ENCODE data around the gene IGSF8.
A peak's percentile ranks its signal among the peaks of the same experiment; 100 is the strongest.

Gene IGSF8

GRCh38 chr1:160101717-160102522 lies 3.5 kb upstream of the IGSF8 start:
- DNase-seq, result no peak

- DNase-seq, result peak; percentile 80
Observed at GRCh38 chr1:160101037-160101716, 2.8 kb upstream of the IGSF8 start.

- DNase-seq, result no peak
Observed at GRCh38 chr1:160099716-160100375, 1.4 kb upstream of the IGSF8 start.

- peak; percentile 89 for DNase-seq
Observed at GRCh38 chr1:160098852-160099561, 588 bp upstream of the IGSF8 start.

- no peak for DNase-seq
Observed at GRCh38 chr1:160097151-160097910, 1.1 kb downstream of the IGSF8 start.

GRCh38 chr1:160096274-160097116 lies 1.9 kb downstream of the IGSF8 start:
- no peak for DNase-seq

- DNase-seq, result no peak
Observed at GRCh38 chr1:160095382-160096105, 2.9 kb downstream of the IGSF8 start.

DNA sequence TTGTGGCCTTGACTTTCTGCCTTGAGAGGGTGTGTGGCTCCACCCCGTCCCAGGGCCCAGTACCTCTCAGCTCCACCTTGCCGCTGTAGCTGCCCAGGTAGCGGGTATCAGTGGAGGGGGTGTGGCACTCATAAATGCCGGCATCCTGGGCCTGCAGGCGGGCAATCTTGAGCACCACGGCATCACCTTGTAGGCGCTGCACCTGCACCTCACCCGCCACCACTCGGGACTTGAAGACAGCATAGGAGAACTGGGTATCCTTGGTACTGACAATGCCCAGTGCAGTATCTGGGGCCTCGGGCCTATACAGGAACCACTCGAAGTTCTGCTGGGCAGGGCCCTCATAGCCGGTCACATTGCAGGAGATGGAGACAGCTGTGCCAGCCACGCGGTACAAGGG lies 3.6 kb downstream of the IGSF8 start:
- DNase-seq, result no peak

- DNase-seq, result no peak
Observed at GRCh38 chr1:160094291-160094625, 4.2 kb downstream of the IGSF8 start.

DNA sequence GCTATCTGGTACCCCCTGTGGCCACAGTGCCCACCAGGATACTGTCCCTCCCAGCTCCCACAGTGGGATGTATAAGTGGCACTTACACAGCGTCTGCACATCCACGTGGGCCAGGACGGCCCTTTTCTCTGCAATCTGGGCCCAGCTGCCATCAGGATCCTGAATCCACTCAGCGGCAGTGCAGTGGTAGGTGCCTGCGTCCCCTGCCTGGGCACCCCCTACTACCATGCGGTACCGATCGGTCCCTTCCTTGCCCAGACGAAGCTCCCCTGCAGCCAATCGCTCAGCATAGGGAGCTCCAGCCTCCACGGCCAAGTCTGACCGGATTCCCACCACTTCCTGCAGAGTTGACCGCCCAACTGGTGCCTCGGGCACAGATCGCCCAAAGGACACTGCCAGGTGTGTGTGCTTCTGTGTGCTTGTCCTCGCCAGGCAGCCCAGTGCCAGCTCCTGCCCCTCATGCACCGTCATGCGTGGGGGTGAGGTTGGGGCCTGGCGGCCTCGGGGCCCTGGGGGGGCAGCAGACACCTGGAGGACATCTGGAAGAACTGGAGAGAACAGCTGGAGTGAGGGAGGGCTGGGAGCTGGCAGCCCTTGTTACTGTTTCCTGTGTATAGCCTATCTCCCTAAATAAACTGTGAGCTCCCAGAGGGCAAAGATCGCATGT lies 4.7 kb downstream of the IGSF8 start:
- DNase-seq, result no peak

- no peak for DNase-seq
Observed at GRCh38 chr1:160093069-160093395, 5.4 kb downstream of the IGSF8 start.

- DNase-seq, result no peak
Observed at GRCh38 chr1:160092366-160093068, 5.9 kb downstream of the IGSF8 start.

GRCh38 chr1:160091666-160092223 lies 6.7 kb downstream of the IGSF8 start:
- DNase-seq, result no peak

DNA sequence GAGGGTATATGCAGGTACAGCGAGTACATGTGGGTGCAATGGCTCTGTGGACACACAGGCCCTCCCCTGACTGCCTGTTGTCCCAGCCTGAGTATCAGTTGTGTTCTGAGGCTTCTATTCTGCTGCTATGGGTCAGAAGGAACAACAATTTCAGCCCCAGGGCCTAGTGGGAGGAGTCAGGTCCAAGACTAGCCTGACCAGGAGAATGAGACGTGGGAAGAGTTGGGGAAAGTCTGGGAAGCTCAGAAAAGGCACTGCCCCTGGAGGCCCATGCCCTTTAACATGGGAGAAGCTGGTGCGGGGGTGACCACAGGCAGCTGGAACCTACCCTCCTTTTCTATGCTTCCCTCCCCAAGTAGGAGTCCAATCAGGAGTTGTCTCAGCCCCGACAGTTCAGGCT lies 7.7 kb downstream of the IGSF8 start:
- DNase-seq, result no peak

DNA sequence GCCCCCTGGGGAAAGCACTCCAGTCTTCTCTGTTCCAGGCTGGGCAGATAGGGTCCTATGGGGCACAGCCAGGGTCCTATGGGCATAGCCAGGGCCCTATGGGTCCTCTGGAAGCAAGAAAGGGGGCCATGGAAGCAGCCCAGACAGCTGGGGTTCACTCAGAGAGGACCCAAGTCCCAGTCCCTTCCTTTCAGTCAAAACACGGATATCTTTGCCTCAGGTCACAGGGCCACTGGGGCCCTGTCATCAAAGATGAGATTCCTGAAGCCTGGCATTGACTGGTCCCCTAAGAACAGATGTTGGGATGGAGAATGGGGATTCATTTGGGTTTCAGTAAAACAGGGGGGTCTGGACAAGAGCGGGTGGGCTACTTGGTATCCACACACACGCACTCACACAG lies 8.5 kb downstream of the IGSF8 start:
- no peak for DNase-seq

GRCh38 chr1:160087118-160087662 lies 11.2 kb downstream of the IGSF8 start:
- no peak for DNase-seq

DNA sequence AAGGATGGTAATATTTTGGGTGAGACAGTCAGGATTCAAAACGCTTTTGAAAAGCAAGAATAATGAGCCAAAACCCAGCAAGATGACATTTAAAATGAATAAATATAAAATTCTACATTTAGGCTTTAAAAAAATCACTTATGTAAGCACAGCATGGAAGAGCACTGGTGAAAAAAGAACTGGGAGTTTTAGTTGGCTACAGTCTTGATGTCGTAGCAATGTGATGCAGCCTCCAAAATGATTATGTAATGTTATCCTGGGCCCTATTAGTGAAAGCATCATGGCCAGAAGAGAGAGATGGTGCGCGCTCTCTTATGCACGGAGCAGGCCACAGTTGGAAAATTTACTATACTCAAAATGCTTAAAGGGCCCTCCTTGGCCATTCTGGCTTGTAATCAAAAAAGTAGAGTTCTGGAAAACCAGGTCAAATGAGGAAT lies 11.9 kb downstream of the IGSF8 start:
- no peak for DNase-seq

DNA sequence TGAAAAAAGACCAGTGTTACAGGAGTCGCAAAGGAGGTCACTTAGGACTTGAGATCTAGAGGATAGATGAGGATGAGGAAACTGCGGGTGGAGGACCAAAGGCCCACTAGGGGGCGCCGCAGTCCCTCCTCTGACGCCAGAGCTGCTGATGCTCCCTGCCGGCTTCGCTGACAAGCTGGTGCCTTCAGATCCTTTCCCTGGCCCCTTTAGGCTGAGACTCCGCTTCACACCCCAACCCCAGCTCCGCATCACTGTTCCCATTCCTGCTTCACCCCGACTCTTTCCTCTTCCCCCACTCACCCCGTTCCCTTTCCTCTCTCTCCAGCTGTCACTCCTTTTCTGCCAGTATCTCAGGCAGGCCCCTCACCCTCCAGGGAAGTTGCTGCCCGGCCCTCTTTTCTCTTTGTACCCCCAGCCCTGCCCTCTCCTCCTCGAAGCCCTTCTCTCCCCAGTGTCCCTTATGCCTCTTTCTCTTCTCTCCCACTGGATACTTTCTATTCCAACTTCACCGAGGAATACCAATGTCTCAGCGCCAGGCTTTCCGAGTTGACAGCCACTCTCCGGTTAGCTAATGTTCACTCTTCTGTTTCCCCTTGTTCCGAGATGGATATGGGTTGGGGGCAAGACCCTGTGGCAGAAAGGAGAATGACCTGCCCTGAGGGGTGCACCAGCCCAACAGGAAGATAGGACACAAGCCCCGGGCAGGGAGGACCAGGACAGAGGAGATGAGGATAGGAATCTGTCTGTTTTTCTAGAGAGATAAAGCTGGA lies 12.5 kb downstream of the IGSF8 start:
- DNase-seq, result peak; percentile 69

Data from NCI-H1092 treated with DMSO at 0.1 percent for 48 hours (cell line).